ELR (cell line): Measurements from ENCODE around the gene SELPLG.
"Not testable (repeated sequence)": the region's sequence is repeated elsewhere in the genome, so short reads cannot be mapped to it uniquely, and the experiment has no call there.

Experiments
- DNase-seq: peaks from one replicate; pipeline ENCODE4 v3.0.0-alpha.2; 2015; ENCODE audit warnings: low read depth

SELPLG gene

GRCh38 chr12:108654622-108655021, 20.9 kb upstream of the SELPLG start:
- DNase-seq = not testable (repeated sequence)

GRCh38 chr12:108653922-108654321, 20.2 kb upstream of the SELPLG start:
- no peak for DNase-seq

GRCh38 chr12:108653082-108653516, 19.4 kb upstream of the SELPLG start:
- DNase-seq = no peak

- no peak for DNase-seq
These were observed 16.4 kb upstream of the SELPLG start for GRCh38 chr12:108650083-108650482.

GRCh38 chr12:108649669-108650068, 16.0 kb upstream of the SELPLG start:
- DNase-seq = peak; percentile 92

GRCh38 chr12:108649126-108649525, 15.4 kb upstream of the SELPLG start:
- DNase-seq = peak; percentile 79

GRCh38 chr12:108648371-108648770, 14.7 kb upstream of the SELPLG start:
- DNase-seq = no peak

GRCh38 chr12:108647585-108648287, 14.0 kb upstream of the SELPLG start:
- no peak for DNase-seq

GRCh38 chr12:108646600-108647579, 13.2 kb upstream of the SELPLG start:
- no peak for DNase-seq

GRCh38 chr12:108645686-108646599, 12.2 kb upstream of the SELPLG start:
- DNase-seq = no peak

- DNase-seq = no peak
These were observed 11.1 kb upstream of the SELPLG start for GRCh38 chr12:108644811-108645120.

- DNase-seq = no peak
These were observed 10.5 kb upstream of the SELPLG start for GRCh38 chr12:108643941-108644810.

GRCh38 chr12:108642899-108643654, 9.4 kb upstream of the SELPLG start:
- DNase-seq = no peak

- DNase-seq = no peak
These were observed 8.7 kb upstream of the SELPLG start for GRCh38 chr12:108642269-108642870.

- DNase-seq = no peak
These were observed 8.0 kb upstream of the SELPLG start for GRCh38 chr12:108641446-108642268.

- DNase-seq = peak; percentile 53
These were observed 7.2 kb upstream of the SELPLG start for GRCh38 chr12:108640802-108641445.

- DNase-seq = no peak
These were observed 5.5 kb upstream of the SELPLG start for GRCh38 chr12:108638997-108639822.
